ENCODE data around the gene OR6K3.

DNA sequence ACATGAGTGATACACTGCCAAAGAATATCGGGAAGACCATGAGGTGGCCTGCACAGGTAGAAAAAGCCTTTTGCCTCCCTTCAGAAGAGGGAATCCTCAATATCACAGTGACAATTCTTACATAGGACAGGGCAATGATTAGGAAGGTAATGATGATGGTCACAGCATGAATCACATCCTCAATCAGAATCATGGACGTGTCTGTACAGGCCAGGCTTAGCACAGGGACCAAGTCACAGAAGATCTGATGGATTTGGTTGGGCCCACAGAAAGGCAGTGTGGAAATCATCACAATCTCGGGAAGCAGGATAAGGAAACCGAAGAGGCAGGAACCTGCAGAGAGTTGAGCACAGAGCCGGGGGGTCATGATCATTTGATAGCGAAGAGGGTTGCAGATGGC lies 3.2 kb downstream of the OR6K3 start:
- TF ChIP-seq, protein P1, sequence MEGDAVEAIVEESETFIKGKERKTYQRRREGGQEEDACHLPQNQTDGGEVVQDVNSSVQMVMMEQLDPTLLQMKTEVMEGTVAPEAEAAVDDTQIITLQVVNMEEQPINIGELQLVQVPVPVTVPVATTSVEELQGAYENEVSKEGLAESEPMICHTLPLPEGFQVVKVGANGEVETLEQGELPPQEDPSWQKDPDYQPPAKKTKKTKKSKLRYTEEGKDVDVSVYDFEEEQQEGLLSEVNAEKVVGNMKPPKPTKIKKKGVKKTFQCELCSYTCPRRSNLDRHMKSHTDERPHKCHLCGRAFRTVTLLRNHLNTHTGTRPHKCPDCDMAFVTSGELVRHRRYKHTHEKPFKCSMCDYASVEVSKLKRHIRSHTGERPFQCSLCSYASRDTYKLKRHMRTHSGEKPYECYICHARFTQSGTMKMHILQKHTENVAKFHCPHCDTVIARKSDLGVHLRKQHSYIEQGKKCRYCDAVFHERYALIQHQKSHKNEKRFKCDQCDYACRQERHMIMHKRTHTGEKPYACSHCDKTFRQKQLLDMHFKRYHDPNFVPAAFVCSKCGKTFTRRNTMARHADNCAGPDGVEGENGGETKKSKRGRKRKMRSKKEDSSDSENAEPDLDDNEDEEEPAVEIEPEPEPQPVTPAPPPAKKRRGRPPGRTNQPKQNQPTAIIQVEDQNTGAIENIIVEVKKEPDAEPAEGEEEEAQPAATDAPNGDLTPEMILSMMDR (IDR thresholded peaks at IDR 0.05) = no peak
- TF ChIP-seq POLR2A (IDR thresholded peaks at IDR 0.05; ENCODE audit: low read depth) = no peak

Data from esophagus muscularis mucosa (tissue), 3 donors.